Measurements from ENCODE around the gene DAZAP1. TPM values are rescaled to one million over a fixed set of nuclear protein-coding genes. Genes with fewer than 3 reads are reported as not detected.
A peak's percentile ranks its signal among the peaks of the same experiment; 100 is the strongest.

The DAZAP1 gene
- total RNA-seq, 1 donor from 2014 or later: 98.7 TPM

DNA sequence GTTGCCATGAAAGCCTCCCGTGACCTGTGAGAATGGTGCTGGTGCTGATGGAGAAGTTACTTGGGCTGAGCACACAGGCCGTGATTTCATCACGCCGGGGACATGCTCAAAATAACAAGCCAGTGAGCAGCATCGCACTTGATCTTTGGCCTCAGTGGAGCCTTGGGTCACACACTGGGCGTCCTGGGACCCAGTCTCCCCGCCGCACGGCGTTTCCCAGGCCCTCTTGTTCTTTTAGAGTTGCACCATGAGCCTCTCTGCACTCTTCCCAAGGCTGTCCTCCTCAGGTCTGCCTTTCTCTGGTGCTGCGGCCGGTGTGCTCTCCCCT lies 33.2 kb upstream of the DAZAP1 start:
- no peak for DNase-seq
- H3K27me3 ChIP-seq: no peaks in the 10 kb centered on the region
- ATAC-seq: no peak
- no peaks in the 10 kb centered on the region for H3K4me1 ChIP-seq
- TF ChIP-seq, protein P1, sequence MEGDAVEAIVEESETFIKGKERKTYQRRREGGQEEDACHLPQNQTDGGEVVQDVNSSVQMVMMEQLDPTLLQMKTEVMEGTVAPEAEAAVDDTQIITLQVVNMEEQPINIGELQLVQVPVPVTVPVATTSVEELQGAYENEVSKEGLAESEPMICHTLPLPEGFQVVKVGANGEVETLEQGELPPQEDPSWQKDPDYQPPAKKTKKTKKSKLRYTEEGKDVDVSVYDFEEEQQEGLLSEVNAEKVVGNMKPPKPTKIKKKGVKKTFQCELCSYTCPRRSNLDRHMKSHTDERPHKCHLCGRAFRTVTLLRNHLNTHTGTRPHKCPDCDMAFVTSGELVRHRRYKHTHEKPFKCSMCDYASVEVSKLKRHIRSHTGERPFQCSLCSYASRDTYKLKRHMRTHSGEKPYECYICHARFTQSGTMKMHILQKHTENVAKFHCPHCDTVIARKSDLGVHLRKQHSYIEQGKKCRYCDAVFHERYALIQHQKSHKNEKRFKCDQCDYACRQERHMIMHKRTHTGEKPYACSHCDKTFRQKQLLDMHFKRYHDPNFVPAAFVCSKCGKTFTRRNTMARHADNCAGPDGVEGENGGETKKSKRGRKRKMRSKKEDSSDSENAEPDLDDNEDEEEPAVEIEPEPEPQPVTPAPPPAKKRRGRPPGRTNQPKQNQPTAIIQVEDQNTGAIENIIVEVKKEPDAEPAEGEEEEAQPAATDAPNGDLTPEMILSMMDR (IDR thresholded peaks at IDR 0.05): no peak
- H3K36me3 ChIP-seq: peaks cover 56% of the 10 kb centered on the region
- H3K9me3 ChIP-seq: no peaks in the 10 kb centered on the region
- intact Hi-C loops (cut with DNase I): no loop called here
- no peak overlapping the region for H3K27ac ChIP-seq
- H3K4me3 ChIP-seq: no peak overlapping the region

DNA sequence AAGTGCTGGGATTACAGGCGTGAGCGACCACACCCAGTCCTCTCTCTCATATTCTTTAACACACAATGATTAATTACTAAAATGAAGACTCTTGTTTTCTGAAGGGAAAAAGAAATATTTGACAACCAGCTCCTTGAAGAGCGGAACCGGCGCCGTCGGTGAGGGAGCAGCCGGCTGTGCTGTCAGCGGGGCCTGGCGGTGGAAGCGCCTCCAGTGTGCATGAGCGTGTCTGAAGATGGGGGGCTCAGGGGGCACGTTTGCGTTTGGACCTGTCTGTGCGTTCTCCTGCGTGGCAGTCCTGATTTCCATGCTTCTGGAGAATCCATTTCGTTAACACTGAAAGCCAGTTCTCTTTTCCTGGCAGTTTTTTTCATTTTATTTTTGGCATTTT lies 31.0 kb upstream of the DAZAP1 start:
- intact Hi-C loops (cut with DNase I): no loop called here
- no peak overlapping the region for H3K4me3 ChIP-seq
- no peaks in the 10 kb centered on the region for H3K4me1 ChIP-seq
- peaks cover 34% of the 10 kb centered on the region for H3K36me3 ChIP-seq
- TF ChIP-seq, protein P1 (IDR thresholded peaks at IDR 0.05): no peak
- H3K27ac ChIP-seq: no peak overlapping the region
- H3K9me3 ChIP-seq: no peaks in the 10 kb centered on the region
- ATAC-seq: no peak
- H3K27me3 ChIP-seq: no peaks in the 10 kb centered on the region
- no peak for DNase-seq

DNA sequence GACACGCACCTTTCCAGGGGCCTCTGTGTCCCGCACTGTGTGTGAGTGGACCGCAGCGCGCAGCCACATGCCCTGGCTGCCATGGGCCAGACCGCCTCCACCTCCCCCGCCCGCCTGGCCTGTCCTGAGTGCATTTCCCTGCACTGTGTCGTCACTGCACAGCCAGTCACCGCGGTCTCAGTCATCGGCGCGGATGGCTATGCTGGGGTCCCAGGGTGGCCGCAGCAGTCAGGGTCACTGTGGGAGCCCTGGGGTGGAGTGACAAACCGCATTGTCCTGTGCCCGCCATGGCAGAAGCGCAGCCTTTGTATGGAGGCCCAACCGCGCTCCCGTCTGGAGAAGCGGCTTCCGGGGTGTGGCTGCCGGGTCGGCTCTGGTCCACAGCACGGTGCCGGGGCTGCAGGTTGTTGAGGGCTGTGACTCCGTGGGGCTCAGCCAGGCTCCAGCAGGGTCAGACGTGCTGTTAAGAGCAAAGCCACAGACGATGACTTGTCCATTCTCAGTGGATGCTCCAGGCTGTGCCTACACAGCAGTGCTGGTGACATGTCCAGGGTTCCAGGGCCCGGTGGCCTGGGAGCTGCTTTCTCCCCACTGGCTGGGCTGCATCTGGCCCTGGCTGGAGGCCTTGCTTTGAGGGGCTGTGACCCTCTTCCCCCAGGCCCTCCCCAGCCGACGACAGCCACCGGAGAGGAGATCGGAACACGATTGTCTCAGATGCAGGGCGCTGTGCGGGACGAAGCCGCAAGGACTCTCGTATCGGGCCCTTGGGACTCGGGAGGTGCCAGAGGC lies 30.0 kb upstream of the DAZAP1 start:
- intact Hi-C loops (cut with DNase I): no loop called here
- TF ChIP-seq, protein P1 (IDR thresholded peaks at IDR 0.05): no peak
- Histone ChIP-seq H3K27ac (no peak overlapping the region), H3K4me3 (no peak overlapping the region), H3K36me3 (peaks cover 31% of the 10 kb centered on the region), H3K27me3 (no peaks in the 10 kb centered on the region), H3K9me3 (no peaks in the 10 kb centered on the region), H3K4me1 (no peaks in the 10 kb centered on the region)
- no peak for DNase-seq
- no peak for ATAC-seq

DNA sequence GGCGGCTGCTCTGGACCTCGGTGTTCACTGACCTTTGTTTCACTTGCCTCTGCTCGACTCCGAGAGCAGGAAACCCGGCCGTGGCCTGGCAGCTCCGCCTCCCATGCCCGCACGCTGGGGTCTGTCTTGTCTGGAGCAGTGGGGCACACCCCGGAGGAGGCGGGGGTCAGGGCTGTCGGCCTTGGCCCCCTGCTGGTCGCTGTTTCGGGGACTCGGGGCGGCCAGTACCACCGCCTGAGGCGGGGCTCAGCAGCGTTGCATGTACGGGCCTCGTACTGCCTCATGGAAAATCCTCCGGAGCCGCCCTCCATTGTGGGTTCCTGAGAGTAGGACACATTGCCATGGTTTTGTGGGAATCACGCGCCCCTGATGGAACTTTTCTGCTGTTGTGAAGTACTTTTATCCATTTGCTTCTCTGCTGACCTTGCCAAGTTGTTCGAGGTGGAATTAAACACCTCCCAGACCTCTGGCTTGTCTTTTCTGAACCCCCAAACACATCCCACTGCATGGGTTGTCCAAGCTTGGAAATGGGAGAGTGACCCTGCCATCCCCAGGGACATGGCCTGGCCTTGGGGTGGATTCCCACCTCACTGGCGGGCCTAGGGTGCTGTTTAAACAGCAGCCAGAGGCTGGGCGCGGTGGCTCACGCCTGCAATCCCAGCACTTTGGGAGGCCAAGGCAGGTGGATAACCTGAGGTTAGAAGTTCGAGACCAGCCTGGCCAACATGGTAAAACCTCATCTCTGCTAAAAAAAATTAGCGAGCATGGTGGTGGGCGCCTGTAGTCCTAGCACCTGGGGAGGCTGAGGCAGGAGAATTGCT lies 29.2 kb upstream of the DAZAP1 start:
- H3K4me1 ChIP-seq: no peaks in the 10 kb centered on the region
- DNase-seq (no peak), ATAC-seq (no peak)
- TF ChIP-seq, protein P1 (IDR thresholded peaks at IDR 0.05): peak; percentile 8
- no peaks in the 10 kb centered on the region for H3K9me3 ChIP-seq
- H3K36me3 ChIP-seq: peaks cover 24% of the 10 kb centered on the region
- no peak overlapping the region for H3K27ac ChIP-seq
- no peak overlapping the region for H3K4me3 ChIP-seq
- intact Hi-C loops (cut with DNase I): no loop called here
- H3K27me3 ChIP-seq: no peaks in the 10 kb centered on the region

DNA sequence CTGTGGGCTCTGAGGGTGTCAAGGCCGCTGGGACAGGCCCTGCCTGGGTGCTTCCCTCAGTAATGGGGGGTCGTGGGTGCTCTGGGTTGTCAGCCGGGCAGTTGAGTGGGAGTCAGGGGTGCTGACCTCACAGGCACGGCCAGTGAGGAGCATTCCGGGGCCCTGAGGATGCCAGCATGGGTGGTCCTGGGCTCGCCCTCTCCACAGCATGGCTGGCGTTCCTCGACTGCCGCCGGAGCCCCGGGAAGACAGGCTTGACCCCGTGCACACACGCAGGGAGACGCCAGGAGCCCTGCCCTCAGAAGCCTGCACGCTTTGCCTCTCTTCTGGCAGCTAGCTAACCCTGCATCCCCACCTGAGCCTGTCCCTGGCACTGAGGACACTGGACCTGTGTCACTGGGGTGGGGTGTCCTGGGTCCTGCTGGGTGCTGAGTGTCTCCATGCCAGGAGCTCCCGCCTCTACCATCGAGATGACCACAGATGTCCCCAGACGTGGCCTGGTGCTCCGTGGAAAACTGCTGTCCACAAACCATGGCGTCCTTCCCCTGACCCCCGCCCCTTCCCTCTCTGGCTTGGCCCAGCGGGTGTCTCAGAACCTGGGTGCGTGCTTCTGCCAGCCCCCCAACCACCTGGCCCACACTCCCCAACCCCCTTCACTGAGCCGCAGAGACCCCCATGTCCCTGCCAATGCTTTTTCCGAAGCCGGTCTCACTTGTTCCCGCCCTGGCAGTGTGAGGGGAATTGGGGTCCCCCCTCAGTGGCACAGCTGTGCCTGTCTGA lies 28.1 kb upstream of the DAZAP1 start:
- no peak for ATAC-seq
- H3K4me3 ChIP-seq: no peak overlapping the region
- peaks cover under 1% of the 10 kb centered on the region for H3K4me1 ChIP-seq
- TF ChIP-seq, protein P1 (IDR thresholded peaks at IDR 0.05): no peak
- H3K36me3 ChIP-seq: peaks cover 13% of the 10 kb centered on the region
- H3K27ac ChIP-seq: no peak overlapping the region
- intact Hi-C loops (cut with DNase I): no loop called here
- no peaks in the 10 kb centered on the region for H3K9me3 ChIP-seq
- no peaks in the 10 kb centered on the region for H3K27me3 ChIP-seq
- no peak for DNase-seq

Data from upper lobe of right lung (tissue), 1 donor.